GM12801 (cell line): ENCODE results near the gene TRAPPC11.

Experiments
- CTCF ChIP-seq: IDR thresholded peaks from one replicate; pipeline ENCODE4 v1.5.1; 2011; ENCODE audit warnings: control low read depth; ENCODE audit not compliant: insufficient read length; ENCODE audit errors: extremely low read depth

Gene TRAPPC11

DNA sequence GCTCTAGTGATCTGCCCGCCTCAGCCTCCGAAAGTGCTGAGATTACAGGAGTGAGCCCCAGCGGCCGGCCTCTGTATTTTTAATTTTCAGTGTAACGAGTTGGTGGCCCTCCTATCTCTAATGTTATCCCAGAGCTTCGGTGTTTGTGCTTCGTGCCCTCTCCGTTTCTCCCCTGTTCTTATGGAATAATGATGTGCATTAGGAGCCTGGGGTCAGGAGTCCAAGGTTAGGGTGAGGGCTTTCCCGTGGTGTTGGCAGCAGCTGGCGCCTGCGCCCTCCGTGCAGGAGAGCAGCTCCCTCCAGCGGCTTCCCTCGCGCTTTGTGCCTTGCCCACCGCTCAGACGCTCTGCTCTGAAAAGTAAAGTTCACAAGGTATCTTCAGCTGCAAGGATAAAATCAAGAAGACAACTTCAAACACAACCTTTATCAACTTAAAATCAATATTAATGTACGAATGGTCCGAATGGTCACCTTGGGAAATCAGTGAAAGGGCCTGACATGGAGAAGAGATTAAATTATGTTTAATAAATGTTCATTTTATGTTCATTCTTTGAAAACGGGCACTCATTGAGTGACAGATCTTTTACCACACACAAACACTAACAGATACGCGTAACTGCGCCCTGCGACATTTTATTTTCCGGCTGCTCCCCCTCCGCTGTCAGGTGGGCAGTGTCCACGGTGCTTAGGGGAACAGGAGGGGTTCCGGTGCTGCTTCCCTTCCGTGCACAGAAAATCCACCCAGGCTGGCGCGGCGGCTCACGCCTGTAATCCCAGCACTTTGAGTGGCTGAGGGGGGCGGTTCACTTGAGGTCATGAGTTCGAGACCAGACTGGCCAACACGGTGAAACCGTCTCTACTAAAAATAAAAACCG is 62.4 kb downstream of the TRAPPC11 start:
- no peak for TF ChIP-seq CTCF

DNA sequence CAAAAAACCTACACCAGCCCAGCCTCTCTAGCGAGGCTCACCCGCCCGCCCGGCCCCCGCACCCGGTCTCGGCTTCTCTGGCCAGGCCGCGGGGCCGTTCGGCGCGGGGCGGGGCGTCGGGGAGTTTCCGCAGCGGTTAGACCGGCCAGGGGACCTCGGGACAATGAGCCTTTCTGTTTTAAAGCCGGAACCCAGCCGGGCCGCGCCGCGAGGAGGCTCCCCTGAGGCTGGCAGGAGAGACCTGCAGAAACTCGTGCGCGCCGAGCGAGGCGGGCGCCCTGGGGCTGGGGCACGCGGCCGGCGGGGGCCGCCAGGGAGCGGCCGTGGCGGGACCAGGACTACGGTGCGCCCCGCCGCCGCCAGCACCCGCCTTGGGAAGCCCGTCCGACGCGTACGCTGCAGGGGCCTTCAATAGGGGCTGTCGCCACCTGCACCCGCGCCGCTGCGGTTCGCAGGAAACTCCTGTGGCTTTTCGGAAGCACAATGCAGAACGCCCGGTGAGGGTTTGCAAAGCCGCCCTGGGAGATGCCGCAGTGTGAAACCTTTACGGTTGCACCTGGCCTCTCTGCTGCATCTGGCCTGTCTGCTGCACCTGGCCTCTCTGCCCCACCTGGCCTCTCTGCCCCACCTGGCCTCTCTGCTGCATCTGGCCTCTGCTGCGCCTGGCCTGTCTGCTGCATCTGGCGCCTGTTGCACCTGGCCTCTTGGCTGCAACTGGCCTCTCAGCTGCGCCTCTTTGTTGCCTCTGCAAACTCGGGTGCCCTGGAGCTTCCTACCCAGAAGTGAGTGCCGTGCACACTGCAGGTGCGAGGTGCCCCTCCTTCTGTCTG is 63.9 kb downstream of the TRAPPC11 start:
- TF ChIP-seq CTCF, result no peak

GRCh38 chr4:183723561-183724228 is 64.6 kb downstream of the TRAPPC11 start:
- no peak for TF ChIP-seq CTCF

GRCh38 chr4:183727482-183727881 is 68.4 kb downstream of the TRAPPC11 start:
- no peak for TF ChIP-seq CTCF

GRCh38 chr4:183728223-183729068 is 69.4 kb downstream of the TRAPPC11 start:
- no peak for TF ChIP-seq CTCF

DNA sequence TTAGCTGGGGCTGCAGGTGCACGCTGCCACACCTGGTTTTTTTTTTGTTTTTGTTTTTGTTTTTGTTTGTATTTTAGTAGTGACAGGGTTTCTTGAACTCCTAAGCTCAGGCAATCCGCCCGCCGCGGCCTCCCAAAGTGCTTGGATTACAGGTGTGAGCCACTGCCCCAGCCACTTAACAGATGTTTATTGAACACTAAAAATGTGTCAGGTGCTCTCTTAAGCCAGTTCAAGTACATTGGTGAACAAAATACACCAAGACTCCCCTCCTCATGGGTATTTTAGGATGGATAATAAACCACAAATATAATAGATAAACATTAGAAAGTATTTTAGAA is 69.9 kb downstream of the TRAPPC11 start:
- no peak for TF ChIP-seq CTCF
